Measurements from ENCODE around the gene FSIP2.
"Not testable (repeated sequence)": the region's sequence is repeated elsewhere in the genome, so short reads cannot be mapped to it uniquely, and the experiment has no call there.

Gene FSIP2

GRCh38 chr2:185811580-185811979, 73.0 kb downstream of the FSIP2 start:
- DNase-seq: no peak

GRCh38 chr2:185813707-185814106, 75.1 kb downstream of the FSIP2 start:
- DNase-seq: no peak

GRCh38 chr2:185817991-185818390, 79.4 kb downstream of the FSIP2 start:
- DNase-seq: no peak

GRCh38 chr2:185821467-185821866, 82.9 kb downstream of the FSIP2 start:
- DNase-seq: no peak

GRCh38 chr2:185823773-185824172, 85.2 kb downstream of the FSIP2 start:
- DNase-seq: no peak

GRCh38 chr2:185825557-185825956, 87.0 kb downstream of the FSIP2 start:
- DNase-seq: no peak

GRCh38 chr2:185828326-185828725, 89.7 kb downstream of the FSIP2 start:
- DNase-seq: no peak

- no peak for DNase-seq
These were observed 95.3 kb downstream of the FSIP2 start for GRCh38 chr2:185833864-185834263.

GRCh38 chr2:185835974-185836373, 97.4 kb downstream of the FSIP2 start:
- DNase-seq: no peak

- no peak for DNase-seq
These were observed 116.3 kb downstream of the FSIP2 start for GRCh38 chr2:185854885-185855284.

GRCh38 chr2:185857691-185858090, 119.1 kb downstream of the FSIP2 start:
- DNase-seq: no peak

GRCh38 chr2:185859506-185859905, 120.9 kb downstream of the FSIP2 start:
- no peak for DNase-seq

- DNase-seq: no peak
These were observed 121.7 kb downstream of the FSIP2 start for GRCh38 chr2:185860321-185860720.

- no peak for DNase-seq
These were observed 124.2 kb downstream of the FSIP2 start for GRCh38 chr2:185862657-185863398.

- not testable (repeated sequence) for DNase-seq
These were observed 126.1 kb downstream of the FSIP2 start for GRCh38 chr2:185864468-185865260.

GRCh38 chr2:185875136-185875931, 136.7 kb downstream of the FSIP2 start:
- DNase-seq: no peak

GRCh38 chr2:185876234-185876633, 137.6 kb downstream of the FSIP2 start:
- DNase-seq: no peak

GRCh38 chr2:185880396-185880795, 141.8 kb downstream of the FSIP2 start:
- no peak for DNase-seq
